ENCODE data around the gene CD8B.

The CD8B gene

GRCh38 chr2:86800856-86801567, 60.7 kb downstream of the CD8B start:
- no peak for TF ChIP-seq CTCF (IDR thresholded peaks at IDR 0.05; ENCODE audit: insufficient read depth, low read depth, low read length, missing control alignments)
- DNase-seq (ENCODE audit: low read depth): no peak
- no peak overlapping the region for H3K4me3 ChIP-seq (ENCODE audit: low read depth, low read length)

GRCh38 chr2:86794861-86795260, 66.8 kb downstream of the CD8B start:
- no peak overlapping the region for H3K4me3 ChIP-seq (ENCODE audit: low read depth, low read length)
- no peak for TF ChIP-seq CTCF (IDR thresholded peaks at IDR 0.05; ENCODE audit: insufficient read depth, low read depth, low read length, missing control alignments)
- no peak for DNase-seq (ENCODE audit: low read depth)

- DNase-seq (ENCODE audit: low read depth): peak; percentile 51
- no peak overlapping the region for H3K4me3 ChIP-seq (ENCODE audit: low read depth, low read length)
- no peak for TF ChIP-seq CTCF (IDR thresholded peaks at IDR 0.05; ENCODE audit: insufficient read depth, low read depth, low read length, missing control alignments)
Observed at GRCh38 chr2:86793752-86794151, 67.9 kb downstream of the CD8B start.

- no peak for DNase-seq (ENCODE audit: low read depth)
- H3K4me3 ChIP-seq (ENCODE audit: low read depth, low read length): no peak overlapping the region
Observed at GRCh38 chr2:86791573-86791972, 70.1 kb downstream of the CD8B start.

GRCh38 chr2:86790676-86791572, 70.8 kb downstream of the CD8B start, which contains the start of gene CD8A:
Gene CD8A, minus strand, starts transcription at chr2:86790913. Its CDS starts 88 bp downstream, at chr2:86790825.
- TF ChIP-seq CTCF (IDR thresholded peaks at IDR 0.05; ENCODE audit: insufficient read depth, low read depth, low read length, missing control alignments): no peak
- H3K4me3 ChIP-seq (ENCODE audit: low read depth, low read length): no peak within 1 kb of the TSS
- DNase-seq (ENCODE audit: low read depth): no peak

More at GRCh38 chr2:86791573-86791972, 70.1 kb downstream of the CD8B start:
- no peak for TF ChIP-seq CTCF (IDR thresholded peaks at IDR 0.05; ENCODE audit: insufficient read depth, low read depth, low read length, missing control alignments)

- no peak overlapping the region for H3K4me3 ChIP-seq (ENCODE audit: low read depth, low read length)
- no peak for TF ChIP-seq CTCF (IDR thresholded peaks at IDR 0.05; ENCODE audit: insufficient read depth, low read depth, low read length, missing control alignments)
- no peak for DNase-seq (ENCODE audit: low read depth)
Observed at GRCh38 chr2:86790134-86790675, 71.5 kb downstream of the CD8B start.

All from GM12865 (cell line).